Transverse colon (tissue), 4 donors: Measurements from ENCODE around the gene TOR4A. TPM values are rescaled to one million over a fixed set of nuclear protein-coding genes. Genes with fewer than 3 reads are reported as not detected.

Source experiments
- DNase-seq: peaks from one replicate; pipeline ENCODE4 v3.0.0-alpha.2; 2019
- H3K27ac ChIP-seq, 4 donors: fragments of 200-600 bp; sonication (generic); 2 replicates each; pipeline ENCODE4 v1.5.1; 2016 to 2018; ENCODE audit warnings: inconsistent platforms in 4 of 4
- H3K27me3 ChIP-seq: fragments of 200-600 bp; sonication (generic); 2 replicates; pipeline ENCODE4 v1.5.1; 2017; ENCODE audit warnings: inconsistent platforms
- H3K36me3 ChIP-seq, 4 donors: fragments of 200-600 bp; sonication (generic); 2 replicates each; pipeline ENCODE4 v1.5.1; 2017 to 2019; ENCODE audit warnings: inconsistent platforms in 4 of 4
- H3K4me1 ChIP-seq, 4 donors: fragments of 200-600 bp; sonication (generic); 2 replicates each; pipeline ENCODE4 v1.5.1; 2017 to 2020; ENCODE audit warnings: inconsistent platforms in 4 of 4
- H3K4me3 ChIP-seq, 4 donors: fragments of 200-600 bp; sonication (generic); 1 replicate in 1 of 4; 2 replicates in 3 of 4; pipeline versions ENCODE4 v1.5.1 to v1.6.1; 2017 to 2019; ENCODE audit warnings: inconsistent platforms in 4 of 4
- H3K9me3 ChIP-seq, 2 donors: fragments of 200-600 bp; sonication (generic); 2 replicates each; pipeline ENCODE4 v1.5.1; 2017 to 2019; ENCODE audit warnings: inconsistent platforms in 2 of 2
- CTCF ChIP-seq, 5 experiments: fragments of 200-600 bp in 3 of 5; fragments of 450-650 bp in 2 of 5; sonication (generic) in 3 of 5; IDR thresholded peaks; 1 replicate in 2 of 5; 2 replicates in 3 of 5; pipeline ENCODE4 v1.5.1; 2016 to 2017; ENCODE audit warnings: antibody characterized with exemption in 5 of 5, inconsistent platforms in 3 of 5, mild to moderate bottlenecking in 2 of 5, moderate library complexity in 1 of 5
- EP300 ChIP-seq: sonication (generic); formaldehyde crosslinking; IDR thresholded peaks from one replicate; pipeline ENCODE4 v1.6.1; 2017; ENCODE audit warnings: antibody characterized with exemption, low read depth
- POLR2A ChIP-seq: fragments of 450-650 bp; IDR thresholded peaks from one replicate; pipeline ENCODE4 v1.6.1; 2016; ENCODE audit warnings: antibody characterized with exemption, mild to moderate bottlenecking, moderate library complexity
- POLR2AphosphoS5 ChIP-seq, 3 donors: sonication (generic); formaldehyde crosslinking; IDR thresholded peaks; one replicate each; pipeline ENCODE4 v1.6.1; 2016; ENCODE audit warnings: antibody characterized with exemption in 3 of 3
- WGBS, 2 donors: methylation state at CpG; one replicate each; pipeline ENCODE4 v1.1.5; 2018; ENCODE audit warnings: low coverage in 1 of 2; 5-methylcytosine and 5-hydroxymethylcytosine counted together
- in situ Hi-C, 4 donors: fragments of 200-750 bp; cut with MboI; loops; one replicate each; pipeline versions ENCODE4 v1.15.0 to v1.15.1; 2017; ENCODE audit warnings: low sequenced_read_pairs in 3 of 4, low pct_ligation_motif_present in 1 of 4, low pct_unique_long_range_greater_than_20kb in 1 of 4
- intact Hi-C: fragments of 100-400 bp; cut with DNase I; formaldehyde crosslinking; loops from one replicate; pipeline ENCODE4 v1.15.1; 2023; ENCODE audit warnings: low total_unique reads
- total RNA-seq, 4 donors: library from RNA; depleted of rRNA; stranded (reverse); fragments of >200 nt; gene quantifications; one replicate each; pipeline ENCODE4 v1.1.0, GENCODE V29; 2016

TOR4A gene
- total RNA-seq, 4 donors from 2014 or later = 49.2 to 121 (median 71.7) TPM

GRCh38 chr9:137266585-137267453 is 10.7 kb upstream of the TOR4A start:
- H3K4me1 ChIP-seq = peaks cover 13 to 24% (median 22%) of the 10 kb centered on the region in 4 donors
- H3K36me3 ChIP-seq = peaks cover 0 to 28% (median 8%) of the 10 kb centered on the region in 4 donors
- H3K9me3 ChIP-seq = no peaks in the 10 kb centered on the region
- no peak overlapping the region for H3K4me3 ChIP-seq
- H3K27me3 ChIP-seq = no peaks in the 10 kb centered on the region
- in situ Hi-C loops (no loop called here), intact Hi-C loops (no loop called here)
- no peak overlapping the region for H3K27ac ChIP-seq
- no peak for TF ChIP-seq POLR2AphosphoS5 (IDR thresholded peaks at IDR 0.05)
- no peak for TF ChIP-seq POLR2A
- TF ChIP-seq EP300 = no peak
- TF ChIP-seq CTCF (IDR thresholded peaks at IDR 0.05) = no peak
- no peak for DNase-seq
- 20 to 90% methylated on average over 1 to 34 of the region's 34 CpGs for WGBS, 2 donors

- H3K36me3 ChIP-seq = peaks cover 0 to 36% (median 15%) of the 10 kb centered on the region in 4 donors
- H3K4me3 ChIP-seq = no peak overlapping the region
- intact Hi-C loops = no loop called here
- in situ Hi-C loops = no loop called here
- H3K27ac ChIP-seq = peak overlapping the region in 3 of 4 donors; percentile 77 to 83 (median 77)
- H3K9me3 ChIP-seq = no peaks in the 10 kb centered on the region
- DNase-seq = no peak
- no peaks in the 10 kb centered on the region for H3K27me3 ChIP-seq
- WGBS, 2 donors = 80 to 89% methylated on average over 1 to 6 of the region's 6 CpGs
- peaks cover 13 to 24% (median 22%) of the 10 kb centered on the region in 4 donors for H3K4me1 ChIP-seq
- TF ChIP-seq POLR2AphosphoS5 (IDR thresholded peaks at IDR 0.05) (no peak), POLR2A (no peak), CTCF (IDR thresholded peaks at IDR 0.05) (no peak), EP300 (no peak)
Measured at GRCh38 chr9:137267933-137268355, 9.6 kb upstream of the TOR4A start.

- peak overlapping the region in 1 of 4 donors; percentile 19 for H3K4me3 ChIP-seq
- peak overlapping the region; percentile 77 to 83 (median 78) for H3K27ac ChIP-seq
- in situ Hi-C loops = no loop called here
- H3K36me3 ChIP-seq = peaks cover 0 to 33% (median 15%) of the 10 kb centered on the region in 4 donors
- WGBS, 2 donors = 66 to 70% methylated on average over 8 to 19 of the region's 19 CpGs
- H3K27me3 ChIP-seq = no peaks in the 10 kb centered on the region
- intact Hi-C loops = no loop called here
- TF ChIP-seq POLR2A = no peak
- TF ChIP-seq EP300 = no peak
- no peak for TF ChIP-seq CTCF (IDR thresholded peaks at IDR 0.05)
- DNase-seq = no peak
- peaks cover 13 to 24% (median 22%) of the 10 kb centered on the region in 4 donors for H3K4me1 ChIP-seq
- H3K9me3 ChIP-seq = no peaks in the 10 kb centered on the region
Measured at GRCh38 chr9:137268538-137269201, 8.9 kb upstream of the TOR4A start.

GRCh38 chr9:137269231-137269772 is 8.2 kb upstream of the TOR4A start:
- peak overlapping the region in 1 of 4 donors; percentile 19 for H3K4me3 ChIP-seq
- TF ChIP-seq CTCF (IDR thresholded peaks at IDR 0.05) (no peak), POLR2AphosphoS5 (IDR thresholded peaks at IDR 0.05) (peak; percentile 35 to 62 (median 43)), POLR2A (peak; percentile 58), EP300 (no peak)
- DNase-seq = peak; percentile 78
- in situ Hi-C loops = no loop called here
- peaks cover 0 to 27% (median 12%) of the 10 kb centered on the region in 4 donors for H3K36me3 ChIP-seq
- no peaks in the 10 kb centered on the region for H3K9me3 ChIP-seq
- H3K27me3 ChIP-seq = no peaks in the 10 kb centered on the region
- peak overlapping the region; percentile 77 to 83 (median 78) for H3K27ac ChIP-seq
- peaks cover 13 to 30% (median 25%) of the 10 kb centered on the region in 4 donors for H3K4me1 ChIP-seq
- intact Hi-C loops = no loop called here
- 20 to 42% methylated on average over 7 to 17 of the region's 17 CpGs for WGBS, 2 donors
